HepG2 (cell line): ENCODE results near the gene AP5Z1.

Experiments
- AHR ChIP-seq: IDR thresholded peaks from 2 replicates; pipeline ENCODE4 v1.6.1; 2018; ENCODE audit warnings: missing genetic modification reagents, missing compliant biosample characterization
- KDM5A ChIP-seq: fragments of 200-600 bp; sonication (generic); IDR thresholded peaks from 2 replicates; pipeline ENCODE4 v1.7.0; 2018; ENCODE audit warnings: antibody characterized with exemption, mild to moderate bottlenecking, low read length, borderline replicate concordance
- SNAPC5 ChIP-seq: sonication (generic); formaldehyde crosslinking; IDR thresholded peaks from 2 replicates; pipeline ENCODE4 v1.8.1; 2023; ENCODE audit warnings: mild to moderate bottlenecking, missing genetic modification reagents, borderline replicate concordance
- ZSCAN29 ChIP-seq: sonication (generic); formaldehyde crosslinking; conservative IDR thresholded peaks from 2 replicates; pipeline ENCODE4 v1.4.0; 2020; ENCODE audit warnings: mild to moderate bottlenecking, missing genetic modification reagents

GRCh38 chr7:4819560-4820404 is 44.4 kb downstream of the AP5Z1 start:
- TF ChIP-seq AHR (CRISPR knock-in tag) (no peak), SNAPC5 (no peak), ZSCAN29 (no peak), KDM5A (no peak)
